HCEC 1CT (cell line): ENCODE measurements around the gene SPRED2.

Source experiments
- DNase-seq: peaks from one replicate; pipeline ENCODE4 v3.0.0-alpha.2; 2017

SPRED2 gene

DNA sequence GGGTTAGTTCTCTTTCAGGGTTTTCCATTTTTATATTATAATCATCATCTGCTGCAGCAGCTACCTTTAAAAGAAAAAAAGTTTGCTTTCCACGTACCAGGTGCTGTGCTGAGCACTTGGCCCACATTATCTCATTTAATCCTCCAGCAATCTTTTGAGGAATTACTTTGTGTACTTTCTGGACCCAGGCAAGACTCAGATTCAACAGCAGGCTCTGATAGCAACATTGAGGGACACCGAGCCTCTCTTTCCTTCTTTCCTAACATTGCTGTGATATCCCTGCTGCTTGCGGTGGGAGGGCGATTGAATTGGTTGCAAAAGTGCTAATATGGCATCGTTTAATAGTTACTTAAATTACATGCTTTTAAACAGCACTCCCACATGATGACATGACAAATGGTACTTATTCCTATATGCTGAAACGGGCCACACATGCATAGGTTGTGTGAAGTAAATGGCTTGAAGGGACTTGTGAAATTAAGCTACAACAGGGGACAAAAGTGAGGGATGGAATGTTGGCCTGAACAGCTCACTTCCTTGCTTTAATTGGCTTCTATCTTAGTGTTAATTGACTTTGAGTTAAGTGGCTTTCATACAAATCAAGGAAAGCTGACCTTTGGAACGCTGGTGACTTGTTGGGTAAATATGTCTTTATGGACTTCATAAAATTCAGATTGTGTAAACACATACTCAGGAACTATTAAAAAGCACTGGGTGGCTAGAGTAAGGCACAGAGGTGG, 21.2 kb downstream of the SPRED2 start:
- no peak for DNase-seq

DNA sequence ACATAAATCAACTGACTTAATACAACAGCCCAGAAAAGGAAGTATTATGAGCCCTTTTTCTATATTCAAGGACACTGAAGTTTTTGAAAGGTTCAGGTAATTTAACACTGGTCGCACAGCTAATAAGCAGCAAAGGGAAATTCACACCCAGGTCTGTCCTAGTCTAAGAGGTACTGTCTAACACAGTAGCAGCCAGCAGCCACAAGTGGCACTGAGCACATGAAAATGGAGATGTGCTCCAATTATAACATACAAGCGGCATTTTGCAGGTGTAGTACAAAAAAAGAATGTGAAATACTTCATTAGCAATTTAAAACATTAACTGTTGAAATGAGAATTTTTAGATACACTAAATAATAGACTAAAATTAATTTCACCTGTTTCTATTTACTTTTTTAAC, 23.4 kb downstream of the SPRED2 start:
- no peak for DNase-seq

DNA sequence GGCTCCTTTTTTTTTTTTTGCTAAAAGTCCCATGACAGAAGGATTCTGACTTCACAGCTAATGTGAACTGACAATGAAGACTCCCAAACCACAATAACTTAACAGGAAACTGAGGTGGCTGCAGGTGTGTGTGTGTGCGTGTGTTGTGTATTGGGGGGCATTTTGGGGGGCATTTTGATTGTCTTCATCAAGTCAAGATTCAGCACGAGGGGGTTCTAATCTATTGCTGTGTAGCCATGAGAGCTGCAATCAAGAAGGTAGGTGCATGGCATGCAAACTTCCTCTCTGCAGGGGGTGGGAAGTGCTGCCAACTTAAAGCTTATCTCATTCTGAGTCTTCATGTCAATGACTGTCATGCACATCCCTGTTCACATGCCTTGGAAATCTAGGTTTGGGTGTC, 25.2 kb downstream of the SPRED2 start:
- no peak for DNase-seq

DNA sequence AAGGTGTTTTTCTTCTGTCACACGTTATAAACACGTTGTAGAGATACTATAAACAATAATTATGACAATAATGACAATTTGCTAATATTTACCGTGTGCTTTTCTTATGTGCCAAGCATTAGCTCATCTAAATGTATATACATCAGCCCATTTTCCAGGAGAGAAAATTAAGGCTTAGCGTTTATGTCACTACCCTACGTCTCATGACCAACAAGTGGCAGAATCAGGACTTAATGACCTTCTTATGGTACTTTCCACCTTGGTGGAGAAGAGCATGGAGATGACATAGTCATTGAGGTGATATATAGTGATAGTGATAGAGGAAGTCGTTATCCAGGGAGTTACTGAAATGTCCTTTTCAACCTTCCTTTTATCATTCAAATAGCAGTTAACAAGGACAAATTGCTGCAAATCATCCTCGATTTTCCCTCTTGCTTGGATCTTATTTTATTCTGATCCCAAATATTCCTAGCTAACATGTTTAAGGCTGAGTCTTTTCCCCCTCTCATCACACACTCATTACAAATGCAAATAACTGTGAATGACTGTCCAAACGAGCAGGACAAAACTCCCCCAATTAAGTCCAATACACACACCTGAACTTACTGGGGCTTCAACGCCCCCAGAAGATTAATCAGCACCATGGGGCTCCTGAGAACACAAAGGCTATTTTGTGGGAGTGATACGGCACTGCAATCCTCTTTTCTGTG, 27.3 kb downstream of the SPRED2 start:
- no peak for DNase-seq

DNA sequence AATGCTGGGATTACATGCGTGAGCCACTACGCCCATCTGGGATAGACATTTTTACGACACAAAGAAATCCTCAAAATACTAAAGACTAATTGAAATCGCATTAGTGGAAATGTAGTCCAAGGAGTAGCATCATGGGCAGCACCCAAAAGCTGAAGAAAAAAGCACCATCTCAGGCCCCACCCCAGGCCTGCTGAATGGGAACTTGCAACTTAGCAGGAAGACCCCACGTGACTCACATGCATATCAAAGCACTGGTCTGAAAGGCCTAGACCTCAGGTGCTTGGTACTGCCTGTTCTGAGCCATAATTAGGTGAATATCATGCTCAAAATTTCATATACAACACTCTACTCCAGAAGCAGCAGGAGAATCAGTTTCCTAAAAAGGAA, 28.9 kb downstream of the SPRED2 start:
- DNase-seq: no peak

DNA sequence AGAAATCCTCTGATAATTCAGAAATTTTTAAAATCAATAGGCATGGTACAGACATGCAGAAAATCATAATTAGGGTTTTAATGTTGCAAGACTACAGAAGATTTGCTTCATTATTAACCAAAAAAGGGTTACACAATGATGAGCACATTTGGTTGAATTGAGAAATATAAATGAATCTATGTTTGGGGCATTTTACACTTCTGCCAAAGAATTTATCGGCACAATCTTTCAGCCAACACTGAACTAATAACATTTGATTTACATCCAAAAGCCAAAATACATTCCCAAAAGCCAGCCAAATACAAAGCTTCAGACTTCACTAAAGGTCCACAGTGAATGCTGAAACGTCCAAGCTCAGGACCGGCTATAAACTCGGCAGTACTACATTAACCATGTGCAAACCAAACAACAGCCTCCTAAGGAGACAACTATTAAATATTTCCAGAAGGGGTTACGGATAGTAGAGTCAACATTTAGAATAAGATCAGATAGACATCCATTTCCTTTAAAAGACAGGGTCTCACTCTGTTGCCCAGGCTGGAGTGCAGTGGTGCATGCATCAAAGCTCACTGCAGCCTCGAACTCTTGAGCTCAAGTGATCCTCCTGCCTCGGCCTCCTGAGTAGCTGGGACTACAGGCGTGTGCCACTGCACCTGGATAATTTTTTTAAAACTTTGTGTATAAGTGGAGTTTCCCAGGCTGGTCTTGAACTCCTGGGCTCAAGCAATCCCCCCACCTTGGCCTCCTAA, 29.4 kb downstream of the SPRED2 start:
- DNase-seq: peak; percentile 50

- peak; percentile 36 for DNase-seq
Observed at GRCh38 chr2:65402323-65402722, 30.1 kb downstream of the SPRED2 start.

- no peak for DNase-seq
Observed at GRCh38 chr2:65397122-65397521, 35.3 kb downstream of the SPRED2 start.

GRCh38 chr2:65396348-65397026, 35.9 kb downstream of the SPRED2 start:
- DNase-seq: peak; percentile 42

DNA sequence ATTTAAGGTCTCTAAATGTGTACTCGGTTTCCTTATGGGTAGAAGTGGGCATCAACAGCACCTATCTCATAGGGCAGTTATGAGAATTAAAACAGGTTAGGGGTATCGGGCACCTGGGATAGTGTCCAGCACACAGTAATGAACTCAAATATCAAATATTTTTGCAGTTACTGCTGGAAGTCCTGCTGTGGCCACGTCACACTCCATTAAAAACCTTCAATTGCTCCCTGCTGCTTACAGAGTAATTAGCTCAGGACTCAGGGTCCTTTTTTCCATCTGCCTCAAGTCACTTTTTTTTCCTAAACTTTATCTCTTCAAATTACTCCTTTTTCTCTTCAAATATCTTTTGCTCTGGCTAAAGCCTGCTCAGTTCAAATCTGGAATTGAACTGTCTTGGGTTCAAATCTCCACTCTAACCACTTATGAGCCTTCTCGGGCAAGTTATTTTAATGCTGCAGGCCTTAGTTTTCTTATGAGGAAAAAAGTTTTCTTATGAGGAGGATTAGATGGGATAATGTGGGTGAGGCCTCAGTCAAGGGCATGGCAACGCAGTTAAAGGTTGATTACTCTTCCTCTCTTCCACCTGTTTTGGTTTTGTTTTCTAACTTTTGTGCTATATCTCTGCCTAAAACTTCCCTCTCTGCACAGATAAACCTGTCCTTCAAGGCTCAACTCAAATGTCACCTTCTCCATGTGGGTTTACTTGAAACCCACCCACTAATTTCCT, 36.6 kb downstream of the SPRED2 start:
- no peak for DNase-seq

GRCh38 chr2:65393743-65394422, 38.5 kb downstream of the SPRED2 start:
- DNase-seq: no peak

GRCh38 chr2:65393046-65393445, 39.4 kb downstream of the SPRED2 start:
- DNase-seq: no peak

DNA sequence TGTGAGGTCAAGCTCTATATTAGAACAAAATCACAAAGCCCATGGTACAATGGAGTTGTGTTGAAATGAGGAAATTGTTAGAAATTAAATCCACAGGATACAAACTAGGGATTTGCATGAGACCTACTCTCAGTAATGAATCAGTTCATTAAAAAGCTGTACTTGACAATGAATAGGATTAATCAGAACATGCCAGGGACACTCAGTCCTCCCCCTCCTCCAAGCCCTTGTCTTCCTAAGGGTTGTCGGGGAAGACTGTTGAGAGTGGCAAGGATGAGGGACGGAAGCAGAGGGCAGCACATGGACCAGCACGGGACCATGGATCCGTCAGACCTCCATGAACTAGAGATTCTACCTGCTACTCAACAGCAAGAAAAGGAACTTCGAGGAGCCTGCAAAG, 39.8 kb downstream of the SPRED2 start:
- DNase-seq: no peak

DNA sequence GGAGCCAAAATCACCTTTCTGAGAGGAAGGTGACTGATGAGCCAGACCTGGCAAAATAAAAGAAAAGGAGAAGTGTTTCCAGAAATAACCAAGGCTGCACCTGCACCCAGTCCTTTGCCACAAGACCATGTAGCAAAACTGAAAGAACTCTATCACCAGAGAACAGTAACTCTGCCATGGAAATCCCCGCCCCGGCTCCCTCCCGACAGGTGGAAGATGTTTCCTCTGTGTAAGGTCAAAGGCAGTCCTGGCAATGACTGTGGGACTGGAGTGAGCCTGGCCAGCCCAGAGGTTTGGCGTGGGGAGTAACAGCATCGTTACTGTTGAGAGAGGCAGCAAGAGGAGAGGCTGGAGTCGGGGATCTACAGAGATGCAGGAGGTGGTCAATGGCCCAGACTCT, 42.3 kb downstream of the SPRED2 start:
- DNase-seq: no peak

DNA sequence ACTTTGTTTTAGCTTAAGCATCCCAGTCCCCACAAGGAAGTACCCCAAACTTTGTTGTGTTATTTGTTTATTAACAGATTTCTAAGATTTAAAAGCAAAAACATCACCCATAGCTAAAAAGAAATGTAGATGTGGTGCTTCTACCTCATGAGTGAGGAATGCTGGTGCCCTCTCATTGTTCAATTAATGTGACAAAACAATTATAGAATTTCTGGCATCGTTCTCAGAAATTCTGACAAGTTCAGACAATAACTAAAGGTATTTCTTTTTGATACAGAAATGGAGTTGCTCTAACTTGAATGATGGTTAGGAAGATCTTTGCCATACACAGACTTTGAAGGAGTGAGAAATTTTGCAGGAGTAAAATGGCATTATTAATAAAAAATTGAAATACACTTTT, 42.9 kb downstream of the SPRED2 start:
- no peak for DNase-seq

- DNase-seq: no peak
Observed at GRCh38 chr2:65388596-65389390, 43.6 kb downstream of the SPRED2 start.

GRCh38 chr2:65388051-65388531, 44.3 kb downstream of the SPRED2 start:
- no peak for DNase-seq

DNA sequence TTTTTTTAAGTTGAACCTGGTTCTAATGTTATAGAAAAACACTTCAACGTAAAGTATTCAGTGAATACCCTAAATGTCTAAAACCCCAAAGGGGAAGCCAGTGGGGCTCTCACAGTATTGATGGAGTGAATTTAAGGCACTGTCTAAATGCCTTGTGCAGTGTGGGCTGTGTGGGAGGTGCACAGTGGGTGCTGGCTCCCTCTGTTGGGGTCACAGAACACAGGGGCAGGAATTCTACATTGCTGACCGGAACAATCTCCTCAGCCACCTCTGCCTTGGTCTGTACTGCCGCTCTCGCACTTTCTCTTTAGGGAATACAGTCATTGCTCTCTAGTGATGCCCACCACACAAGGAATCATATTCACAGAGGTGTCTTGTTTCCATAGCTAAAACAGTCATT, 45.4 kb downstream of the SPRED2 start:
- DNase-seq: no peak

DNA sequence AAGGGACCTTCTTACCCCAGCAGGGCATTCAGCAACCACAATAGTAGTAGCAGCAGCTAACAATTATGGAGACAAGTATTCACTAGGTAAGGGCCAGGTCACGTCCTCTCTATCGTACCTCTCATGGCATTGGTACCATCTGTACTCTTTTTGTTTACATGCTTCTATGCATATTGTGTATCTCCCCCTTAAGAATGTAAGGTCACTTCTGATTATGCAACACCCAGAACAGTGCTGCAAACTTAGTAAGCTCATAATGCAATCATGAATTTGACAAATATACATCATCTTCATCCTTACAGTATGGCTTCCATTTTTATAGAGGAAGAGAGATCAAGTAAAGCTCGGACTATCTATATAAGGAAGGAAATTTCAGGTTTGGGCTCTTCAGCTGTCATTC, 46.1 kb downstream of the SPRED2 start:
- DNase-seq: peak; percentile 55

DNA sequence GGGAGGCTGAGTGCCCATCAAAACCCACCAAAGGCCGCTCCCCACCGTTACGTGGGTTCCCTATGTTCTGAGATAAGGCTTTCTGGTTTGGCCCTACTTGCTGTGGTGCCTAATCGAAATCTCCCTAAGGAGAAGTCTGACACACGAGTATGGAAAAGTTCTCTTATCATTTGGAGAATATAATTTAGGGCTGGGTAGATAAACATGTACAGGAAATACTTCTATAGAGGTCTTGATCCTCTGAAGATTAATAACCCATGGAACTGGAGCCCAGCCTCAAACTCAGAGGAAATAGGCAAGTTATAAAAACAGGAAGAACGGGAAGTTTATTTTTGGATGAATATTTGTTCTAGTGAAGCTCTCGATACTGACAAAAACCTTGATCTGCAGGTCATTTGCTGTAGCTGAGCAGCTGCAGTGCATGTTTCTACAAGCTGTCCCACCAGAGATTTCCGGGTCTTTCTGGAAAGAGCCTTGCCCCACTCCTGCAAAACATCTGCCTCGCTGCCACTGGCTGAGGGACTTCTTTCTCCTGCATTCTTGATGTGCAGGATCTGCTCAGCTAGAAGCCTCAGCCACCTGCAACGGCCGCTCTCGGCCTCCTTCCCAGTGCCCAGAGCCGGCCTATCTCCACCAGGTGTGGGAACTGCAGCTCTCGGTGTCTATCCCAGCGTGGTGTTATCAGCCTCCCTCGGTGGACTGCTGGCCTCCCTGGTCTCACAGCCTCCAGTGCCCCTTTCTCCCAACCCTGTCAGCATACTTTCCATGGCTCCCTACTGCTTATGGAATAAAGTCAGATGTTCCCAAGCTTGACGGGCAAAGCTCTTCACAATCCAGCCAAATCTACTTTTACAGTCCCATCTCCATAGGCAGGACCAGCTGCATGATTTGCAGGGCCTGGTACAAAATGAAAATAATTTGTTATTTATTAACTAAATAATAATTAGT, 48.6 kb downstream of the SPRED2 start:
- peak; percentile 40 for DNase-seq
